Fibroblast of lung (primary cell): ENCODE data around the gene MYL4. TPM values are rescaled to one million over a fixed set of nuclear protein-coding genes. Genes with fewer than 3 reads are reported as not detected.

ENCODE experiments used
- DNase-seq, 2 donors: peaks; one replicate each; pipeline versions ENCODE4 v3.0.0 to v3.0.0-alpha.2; 2010; ENCODE audit warnings: low read depth in 2 of 2
- H2AFZ ChIP-seq: 2 replicates; pipeline ENCODE4 v1.5.1; 2012; ENCODE audit warnings: low read length, control low read depth, inconsistent platforms
- H3K27ac ChIP-seq: 2 replicates; pipeline ENCODE4 v1.5.1; 2011; ENCODE audit warnings: low read length, control low read depth; ENCODE audit not compliant: insufficient read depth
- H3K27me3 ChIP-seq: 2 replicates; pipeline ENCODE4 v1.5.1; 2011; ENCODE audit warnings: mild to moderate bottlenecking, low read length; ENCODE audit not compliant: control insufficient read depth, insufficient read depth
- H3K36me3 ChIP-seq: 2 replicates; pipeline ENCODE4 v1.5.1; 2011; ENCODE audit warnings: low read length; ENCODE audit not compliant: control insufficient read depth, insufficient read depth
- H3K4me1 ChIP-seq: 2 replicates; pipeline ENCODE4 v1.5.1; 2011; ENCODE audit warnings: low read length; ENCODE audit not compliant: control insufficient read depth, insufficient read depth; ENCODE audit errors: extremely low read depth
- H3K4me2 ChIP-seq: 2 replicates; pipeline ENCODE4 v1.5.1; 2011; ENCODE audit warnings: low read length, control low read depth; ENCODE audit not compliant: insufficient read depth; ENCODE audit errors: extremely low read depth
- H3K4me3 ChIP-seq, 4 experiments: fragments of 200-600 bp in 1 of 4; sonication (generic) in 1 of 4; replicated peaks in 1 of 4; 2 replicates each; pipeline ENCODE4 v1.5.1; 2011 to 2016; ENCODE audit warnings: low read length in 4 of 4, low read depth in 3 of 4, mild to moderate bottlenecking in 3 of 4, control low read depth in 2 of 4, inconsistent platforms in 1 of 4, mixed read lengths in 1 of 4; ENCODE audit not compliant: insufficient read depth in 1 of 4; ENCODE audit errors: control extremely low read depth in 1 of 4
- H3K79me2 ChIP-seq: 2 replicates; pipeline ENCODE4 v1.5.1; 2012; ENCODE audit warnings: mild to moderate bottlenecking, low read length, inconsistent platforms; ENCODE audit not compliant: control insufficient read depth, insufficient read depth
- H3K9ac ChIP-seq: 2 replicates; pipeline ENCODE4 v1.5.1; 2011; ENCODE audit warnings: mild to moderate bottlenecking, low read length, control low read depth; ENCODE audit not compliant: insufficient read depth
- H3K9me3 ChIP-seq: 2 replicates; pipeline ENCODE4 v1.5.1; 2012; ENCODE audit warnings: low read depth, low read length; ENCODE audit not compliant: control insufficient read depth, insufficient read depth
- H4K20me1 ChIP-seq: 2 replicates; pipeline ENCODE4 v1.5.1; 2011; ENCODE audit warnings: low read length; ENCODE audit not compliant: control insufficient read depth, insufficient read depth; ENCODE audit errors: extremely low read depth
- EZH2 ChIP-seq: IDR thresholded peaks from 2 replicates; pipeline ENCODE4 v1.5.1; 2012; ENCODE audit warnings: low read length, control low read depth, mild to moderate bottlenecking; ENCODE audit errors: missing control alignments
- polyA plus RNA-seq, 2 donors: library from polyadenylated mRNA; depleted of rRNA in 1 of 2; stranded (reverse) in 1 of 2; unstranded in 1 of 2; fragments of >200 nt; gene quantifications; 2 replicates each; pipeline ENCODE4 v1.2.1, GENCODE V29; 2011 to 2012; ENCODE audit warnings: missing spikeins in 1 of 2
- total RNA-seq: library from RNA; depleted of rRNA; stranded (reverse); fragments of >200 nt; gene quantifications from 2 replicates; pipeline ENCODE4 v1.2.1, GENCODE V29; 2014
- TF ChIP-seq, protein P1 (sequence below), 2 donors: IDR thresholded peaks in 1 of 2; conservative IDR thresholded peaks in 1 of 2; 1 replicate in 1 of 2; 2 replicates in 1 of 2; pipeline ENCODE4 v1.5.1; 2011 to 2012; ENCODE audit warnings: low read length in 2 of 2, control low read depth in 1 of 2, inconsistent platforms in 1 of 2, low read depth in 1 of 2, mild to moderate bottlenecking in 1 of 2

MYL4 gene
- total and polyA plus RNA-seq, 2 donors (not counting 1 experiment from before 2014, with no cell fraction given) = 1.3 TPM; not detected in 1

GRCh38 chr17:47204722-47205418 lies 4.3 kb upstream of the MYL4 start:
- peak overlapping the region; percentile 65 for H2AFZ ChIP-seq
- H3K4me3 ChIP-seq = no peak overlapping the region
- no peaks in the 10 kb centered on the region for H3K79me2 ChIP-seq
- peaks cover 17% of the 10 kb centered on the region for H3K4me1 ChIP-seq
- peak; percentile 43 to 65 for DNase-seq
- no peaks in the 10 kb centered on the region for H3K36me3 ChIP-seq
- H4K20me1 ChIP-seq = no peaks in the 10 kb centered on the region
- no peaks in the 10 kb centered on the region for H3K9me3 ChIP-seq
- H3K9ac ChIP-seq = no peak overlapping the region
- no peak for TF ChIP-seq EZH2
- TF ChIP-seq, protein P1, sequence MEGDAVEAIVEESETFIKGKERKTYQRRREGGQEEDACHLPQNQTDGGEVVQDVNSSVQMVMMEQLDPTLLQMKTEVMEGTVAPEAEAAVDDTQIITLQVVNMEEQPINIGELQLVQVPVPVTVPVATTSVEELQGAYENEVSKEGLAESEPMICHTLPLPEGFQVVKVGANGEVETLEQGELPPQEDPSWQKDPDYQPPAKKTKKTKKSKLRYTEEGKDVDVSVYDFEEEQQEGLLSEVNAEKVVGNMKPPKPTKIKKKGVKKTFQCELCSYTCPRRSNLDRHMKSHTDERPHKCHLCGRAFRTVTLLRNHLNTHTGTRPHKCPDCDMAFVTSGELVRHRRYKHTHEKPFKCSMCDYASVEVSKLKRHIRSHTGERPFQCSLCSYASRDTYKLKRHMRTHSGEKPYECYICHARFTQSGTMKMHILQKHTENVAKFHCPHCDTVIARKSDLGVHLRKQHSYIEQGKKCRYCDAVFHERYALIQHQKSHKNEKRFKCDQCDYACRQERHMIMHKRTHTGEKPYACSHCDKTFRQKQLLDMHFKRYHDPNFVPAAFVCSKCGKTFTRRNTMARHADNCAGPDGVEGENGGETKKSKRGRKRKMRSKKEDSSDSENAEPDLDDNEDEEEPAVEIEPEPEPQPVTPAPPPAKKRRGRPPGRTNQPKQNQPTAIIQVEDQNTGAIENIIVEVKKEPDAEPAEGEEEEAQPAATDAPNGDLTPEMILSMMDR (conservative IDR thresholded peaks at IDR 0.05 in 1 of 2, IDR thresholded peaks at IDR 0.05 in 1 of 2; ENCODE audit: low read depth in 1 of 2, low read length in 2 of 2) = no peak
- peak overlapping the region; percentile 9 for H3K4me2 ChIP-seq
- H3K27me3 ChIP-seq = no peaks in the 10 kb centered on the region
- peak overlapping the region; percentile 8 for H3K27ac ChIP-seq

DNA sequence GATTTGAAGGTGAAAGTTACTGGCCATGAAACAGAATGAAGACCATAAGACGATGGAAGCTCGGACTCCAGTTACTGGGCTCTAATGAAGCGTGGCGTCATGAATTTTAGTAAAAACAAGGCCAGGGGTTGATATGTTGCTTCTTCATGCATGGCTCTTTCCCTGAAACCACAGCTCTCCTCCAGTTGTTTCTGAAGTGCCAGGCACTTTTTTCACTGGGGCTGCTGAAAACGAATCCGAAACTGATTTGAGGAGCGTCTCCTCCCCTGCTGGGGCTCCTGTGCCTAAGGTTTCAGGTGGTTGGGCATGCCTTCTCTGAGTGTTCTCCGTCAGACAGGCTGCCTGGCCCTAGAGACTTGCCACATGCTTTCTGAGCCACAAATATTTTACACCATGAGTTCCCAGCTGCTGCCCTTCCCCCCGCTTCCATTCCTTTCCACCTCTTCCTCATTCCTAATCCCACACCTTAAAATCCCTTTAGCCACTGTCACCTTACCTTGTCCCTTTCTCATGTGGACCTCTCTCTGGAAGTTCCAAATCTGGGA lies 3.7 kb upstream of the MYL4 start:
- Histone ChIP-seq H3K4me3 (no peak overlapping the region), H4K20me1 (no peaks in the 10 kb centered on the region), H3K36me3 (no peaks in the 10 kb centered on the region), H2AFZ (no peak overlapping the region), H3K9me3 (no peaks in the 10 kb centered on the region), H3K27me3 (no peaks in the 10 kb centered on the region), H3K79me2 (no peaks in the 10 kb centered on the region), H3K27ac (peak overlapping the region; percentile 8), H3K4me1 (peaks cover 17% of the 10 kb centered on the region), H3K4me2 (peak overlapping the region; percentile 9), H3K9ac (no peak overlapping the region)
- TF ChIP-seq EZH2 = no peak
- TF ChIP-seq, protein P1 (conservative IDR thresholded peaks at IDR 0.05 in 1 of 2, IDR thresholded peaks at IDR 0.05 in 1 of 2; ENCODE audit: low read depth in 1 of 2, low read length in 2 of 2) = no peak
- DNase-seq = peak; percentile 50 to 90

- Histone ChIP-seq H3K27ac (no peak overlapping the region), H3K79me2 (no peaks in the 10 kb centered on the region), H3K9ac (no peak overlapping the region), H4K20me1 (no peaks in the 10 kb centered on the region), H3K9me3 (no peaks in the 10 kb centered on the region), H3K4me2 (no peak overlapping the region), H3K4me3 (no peak overlapping the region), H3K4me1 (peaks cover 17% of the 10 kb centered on the region), H2AFZ (no peak overlapping the region), H3K36me3 (no peaks in the 10 kb centered on the region), H3K27me3 (no peaks in the 10 kb centered on the region)
- no peak for DNase-seq
- no peak for TF ChIP-seq EZH2
- TF ChIP-seq, protein P1 (conservative IDR thresholded peaks at IDR 0.05 in 1 of 2, IDR thresholded peaks at IDR 0.05 in 1 of 2; ENCODE audit: low read depth in 1 of 2, low read length in 2 of 2) = no peak
Measured at GRCh38 chr17:47207143-47208067, 1.7 kb upstream of the MYL4 start.
